ENCODE data around the gene EXOC6B.

DNA sequence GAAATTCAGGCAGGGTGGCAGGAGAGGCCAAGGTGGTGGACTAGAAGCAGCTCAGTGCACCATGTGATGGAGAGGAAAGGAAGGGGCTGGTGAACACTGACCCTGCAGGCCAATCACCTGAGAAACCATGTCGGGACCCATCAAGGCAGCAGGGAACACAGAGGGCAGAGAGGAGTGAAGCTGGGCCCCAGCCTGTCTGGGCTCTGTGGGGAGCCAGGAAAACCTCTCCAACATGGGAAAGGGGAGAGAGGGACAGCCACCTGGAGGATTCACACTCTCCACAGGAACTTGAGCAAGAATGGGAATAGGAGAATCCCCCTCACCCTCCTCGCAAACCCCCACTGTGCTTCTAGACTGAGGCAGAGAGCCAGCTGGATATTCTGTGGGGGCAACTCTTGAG lies 592.6 kb downstream of the EXOC6B start:
- TF ChIP-seq, protein P1, sequence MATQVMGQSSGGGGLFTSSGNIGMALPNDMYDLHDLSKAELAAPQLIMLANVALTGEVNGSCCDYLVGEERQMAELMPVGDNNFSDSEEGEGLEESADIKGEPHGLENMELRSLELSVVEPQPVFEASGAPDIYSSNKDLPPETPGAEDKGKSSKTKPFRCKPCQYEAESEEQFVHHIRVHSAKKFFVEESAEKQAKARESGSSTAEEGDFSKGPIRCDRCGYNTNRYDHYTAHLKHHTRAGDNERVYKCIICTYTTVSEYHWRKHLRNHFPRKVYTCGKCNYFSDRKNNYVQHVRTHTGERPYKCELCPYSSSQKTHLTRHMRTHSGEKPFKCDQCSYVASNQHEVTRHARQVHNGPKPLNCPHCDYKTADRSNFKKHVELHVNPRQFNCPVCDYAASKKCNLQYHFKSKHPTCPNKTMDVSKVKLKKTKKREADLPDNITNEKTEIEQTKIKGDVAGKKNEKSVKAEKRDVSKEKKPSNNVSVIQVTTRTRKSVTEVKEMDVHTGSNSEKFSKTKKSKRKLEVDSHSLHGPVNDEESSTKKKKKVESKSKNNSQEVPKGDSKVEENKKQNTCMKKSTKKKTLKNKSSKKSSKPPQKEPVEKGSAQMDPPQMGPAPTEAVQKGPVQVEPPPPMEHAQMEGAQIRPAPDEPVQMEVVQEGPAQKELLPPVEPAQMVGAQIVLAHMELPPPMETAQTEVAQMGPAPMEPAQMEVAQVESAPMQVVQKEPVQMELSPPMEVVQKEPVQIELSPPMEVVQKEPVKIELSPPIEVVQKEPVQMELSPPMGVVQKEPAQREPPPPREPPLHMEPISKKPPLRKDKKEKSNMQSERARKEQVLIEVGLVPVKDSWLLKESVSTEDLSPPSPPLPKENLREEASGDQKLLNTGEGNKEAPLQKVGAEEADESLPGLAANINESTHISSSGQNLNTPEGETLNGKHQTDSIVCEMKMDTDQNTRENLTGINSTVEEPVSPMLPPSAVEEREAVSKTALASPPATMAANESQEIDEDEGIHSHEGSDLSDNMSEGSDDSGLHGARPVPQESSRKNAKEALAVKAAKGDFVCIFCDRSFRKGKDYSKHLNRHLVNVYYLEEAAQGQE (IDR thresholded peaks at IDR 0.05; ENCODE audit: low read depth), result no peak
- TF ChIP-seq CEBPB (IDR thresholded peaks at IDR 0.05) (no peak), EP300 (IDR thresholded peaks at IDR 0.05; ENCODE audit: borderline replicate concordance) (no peak), TAF1 (IDR thresholded peaks at IDR 0.05; ENCODE audit: low read depth) (no peak), NFIC (IDR thresholded peaks at IDR 0.05) (no peak), RAD21 (IDR thresholded peaks at IDR 0.05; ENCODE audit: low read depth) (no peak)
